ENCODE data around the gene CNGA1.
A peak's percentile ranks its signal among the peaks of the same experiment; 100 is the strongest.
"Not testable (repeated sequence)": the region's sequence is repeated elsewhere in the genome, so short reads cannot be mapped to it uniquely, and the experiment has no call there.

Gene CNGA1

GRCh38 chr4:47992475-47992874 is 24.0 kb downstream of the CNGA1 start:
- DNase-seq (ENCODE audit: low read depth); H3K4me3 ChIP-seq (ENCODE audit: low read depth, low read length): not testable (repeated sequence)

GRCh38 chr4:47990145-47990544 is 26.3 kb downstream of the CNGA1 start:
- no peak for DNase-seq (ENCODE audit: low read depth)
- no peak overlapping the region for H3K4me3 ChIP-seq (ENCODE audit: low read depth, low read length)

- H3K4me3 ChIP-seq (ENCODE audit: low read depth, low read length) = no peak overlapping the region
- DNase-seq (ENCODE audit: low read depth) = no peak
These were observed 41.9 kb downstream of the CNGA1 start for GRCh38 chr4:47974566-47974965.

- no peak for DNase-seq (ENCODE audit: low read depth)
- H3K4me3 ChIP-seq (ENCODE audit: low read depth, low read length) = no peak overlapping the region
These were observed 43.8 kb downstream of the CNGA1 start for GRCh38 chr4:47972721-47973120.

- no peak overlapping the region for H3K4me3 ChIP-seq (ENCODE audit: low read depth, low read length)
- no peak for DNase-seq (ENCODE audit: low read depth)
These were observed 44.3 kb downstream of the CNGA1 start for GRCh38 chr4:47972181-47972580.

- DNase-seq (ENCODE audit: low read depth) = no peak
- H3K4me3 ChIP-seq (ENCODE audit: low read depth, low read length) = no peak overlapping the region
These were observed 47.6 kb downstream of the CNGA1 start for GRCh38 chr4:47968847-47969246.

- DNase-seq (ENCODE audit: low read depth) = no peak
- H3K4me3 ChIP-seq (ENCODE audit: low read depth, low read length) = no peak overlapping the region
These were observed 61.8 kb downstream of the CNGA1 start for GRCh38 chr4:47954677-47955076.

GRCh38 chr4:47954245-47954644 is 62.2 kb downstream of the CNGA1 start:
- no peak overlapping the region for H3K4me3 ChIP-seq (ENCODE audit: low read depth, low read length)
- no peak for DNase-seq (ENCODE audit: low read depth)

GRCh38 chr4:47945930-47946726 is 70.4 kb downstream of the CNGA1 start:
- DNase-seq (ENCODE audit: low read depth) = no peak
- H3K4me3 ChIP-seq (ENCODE audit: low read depth, low read length) = no peak overlapping the region

GRCh38 chr4:47942081-47942819 is 74.2 kb downstream of the CNGA1 start:
- DNase-seq (ENCODE audit: low read depth) = no peak
- no peak overlapping the region for H3K4me3 ChIP-seq (ENCODE audit: low read depth, low read length)

- H3K4me3 ChIP-seq (ENCODE audit: low read depth, low read length) = no peak overlapping the region
- no peak for DNase-seq (ENCODE audit: low read depth)
These were observed 77.0 kb downstream of the CNGA1 start for GRCh38 chr4:47939456-47939855.

GRCh38 chr4:47936336-47936735 is 80.1 kb downstream of the CNGA1 start:
- no peak for DNase-seq (ENCODE audit: low read depth)
- no peak overlapping the region for H3K4me3 ChIP-seq (ENCODE audit: low read depth, low read length)

GRCh38 chr4:47933840-47934239 is 82.6 kb downstream of the CNGA1 start:
- H3K4me3 ChIP-seq (ENCODE audit: low read depth, low read length) = no peak overlapping the region
- no peak for DNase-seq (ENCODE audit: low read depth)

GRCh38 chr4:47930971-47931804 is 85.3 kb downstream of the CNGA1 start:
- H3K4me3 ChIP-seq (ENCODE audit: low read depth, low read length) = no peak overlapping the region
- peak; percentile 86 for DNase-seq (ENCODE audit: low read depth)

- H3K4me3 ChIP-seq (ENCODE audit: low read depth, low read length) = no peak overlapping the region
- DNase-seq (ENCODE audit: low read depth) = no peak
These were observed 86.7 kb downstream of the CNGA1 start for GRCh38 chr4:47929682-47930201.

GRCh38 chr4:47926667-47927258 is 89.7 kb downstream of the CNGA1 start:
- no peak overlapping the region for H3K4me3 ChIP-seq (ENCODE audit: low read depth, low read length)

GRCh38 chr4:47923261-47923608 is 93.2 kb downstream of the CNGA1 start:
- DNase-seq (ENCODE audit: low read depth); H3K4me3 ChIP-seq (ENCODE audit: low read depth, low read length): not testable (repeated sequence)

More at GRCh38 chr4:47926667-47927258, 89.7 kb downstream of the CNGA1 start:
- DNase-seq (ENCODE audit: low read depth) = peak; percentile 14

GRCh38 chr4:47922436-47923260 is 93.8 kb downstream of the CNGA1 start:
- not testable (repeated sequence) for DNase-seq (ENCODE audit: low read depth); H3K4me3 ChIP-seq (ENCODE audit: low read depth, low read length)

- not testable (repeated sequence) for DNase-seq (ENCODE audit: low read depth); H3K4me3 ChIP-seq (ENCODE audit: low read depth, low read length)
These were observed 99.3 kb downstream of the CNGA1 start for GRCh38 chr4:47917163-47917562.
